ENCODE results near the gene PPP1R14D.

DNA sequence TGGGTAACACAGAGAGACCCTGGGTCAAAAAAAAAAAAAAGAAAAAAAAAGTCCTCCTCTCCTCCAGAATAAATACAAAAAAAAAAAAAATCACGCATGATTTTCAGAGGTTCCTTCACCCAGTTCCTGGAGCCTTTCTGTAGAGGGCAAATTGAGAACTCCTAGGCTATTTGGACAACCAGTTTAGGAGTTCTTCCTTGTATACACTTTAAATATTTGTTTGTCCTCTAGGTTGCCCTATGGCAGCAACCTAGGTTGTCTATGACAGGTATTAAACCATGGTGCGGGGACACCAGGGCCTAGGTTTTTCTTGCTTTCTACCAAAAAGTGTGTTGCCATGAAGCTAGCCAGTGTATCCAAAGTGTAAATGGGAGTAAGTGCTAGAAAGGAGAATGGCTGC lies 25.4 kb downstream of the PPP1R14D start:
- no peak for TF ChIP-seq CTCF (IDR thresholded peaks at IDR 0.05; ENCODE audit: insufficient read depth, low read length, poor library complexity, severe bottlenecking)
- no peak for TF ChIP-seq EZH2phosphoT487 (conservative IDR thresholded peaks at IDR 0.05; ENCODE audit: low read length)

All from SU-DHL-6 (cell line).